ENCODE measurements around the gene SDK2. TPM values are rescaled to one million over a fixed set of nuclear protein-coding genes. Genes with fewer than 3 reads are reported as not detected.

Gene SDK2
- total RNA-seq, 1 experiment from 2014 or later = 0.67 TPM

GRCh38 chr17:73521376-73521775 lies 122.9 kb downstream of the SDK2 start:
- no peaks in the 10 kb centered on the region for H3K36me3 ChIP-seq (ENCODE audit: insufficient read depth, low read length, poor library complexity, severe bottlenecking)
- no peak overlapping the region for H3K4me3 ChIP-seq (ENCODE audit: low read depth, low read length, poor library complexity, severe bottlenecking)
- H3K4me1 ChIP-seq (ENCODE audit: insufficient read depth, low read length, poor library complexity, severe bottlenecking) = no peaks in the 10 kb centered on the region
- intact Hi-C loops (cut with micrococcal nuclease; ENCODE audit: unreplicated experiment) = no loop called here
- H3K27ac ChIP-seq (ENCODE audit: low read depth, low read length, poor library complexity, severe bottlenecking) = no peak overlapping the region
- no TSS peak for BruUV-seq (replicated peaks)
- ChIA-PET POLR2A (ENCODE audit: low non-redundant PET) (no interaction called here), CTCF (no interaction called here)
- DNase-seq (ENCODE audit: low spot score) = no peak
- no peaks in the 10 kb centered on the region for H3K27me3 ChIP-seq (replicated peaks; ENCODE audit: insufficient read depth, low read depth, low read length, poor library complexity)
- no peaks in the 10 kb centered on the region for H3K9me3 ChIP-seq (ENCODE audit: low read depth, low read length, poor library complexity, severe bottlenecking)
- no peak for TF ChIP-seq EZH2 (IDR thresholded peaks at IDR 0.05; ENCODE audit: borderline replicate concordance, low read depth, low read length, poor library complexity, severe bottlenecking)
- TF ChIP-seq CTCF (conservative IDR thresholded peaks at IDR 0.05; ENCODE audit: low read depth, low read length) = no peak

- BruUV-seq (replicated peaks) = no TSS peak
- POLR2A ChIA-PET (ENCODE audit: low non-redundant PET) = no interaction called here
- Histone ChIP-seq H3K27ac (ENCODE audit: low read depth, low read length, poor library complexity, severe bottlenecking) (no peak overlapping the region), H3K36me3 (ENCODE audit: insufficient read depth, low read length, poor library complexity, severe bottlenecking) (no peaks in the 10 kb centered on the region), H3K4me1 (ENCODE audit: insufficient read depth, low read length, poor library complexity, severe bottlenecking) (no peaks in the 10 kb centered on the region), H3K27me3 (replicated peaks; ENCODE audit: insufficient read depth, low read depth, low read length, poor library complexity) (no peaks in the 10 kb centered on the region), H3K4me3 (ENCODE audit: low read depth, low read length, poor library complexity, severe bottlenecking) (no peak overlapping the region), H3K9me3 (ENCODE audit: low read depth, low read length, poor library complexity, severe bottlenecking) (no peaks in the 10 kb centered on the region)
- no peak for DNase-seq (ENCODE audit: low spot score)
- intact Hi-C loops (cut with micrococcal nuclease; ENCODE audit: unreplicated experiment) = no loop called here
- CTCF ChIA-PET = no interaction called here
- TF ChIP-seq CTCF (conservative IDR thresholded peaks at IDR 0.05; ENCODE audit: low read depth, low read length) (no peak), EZH2 (IDR thresholded peaks at IDR 0.05; ENCODE audit: borderline replicate concordance, low read depth, low read length, poor library complexity, severe bottlenecking) (no peak)
Observed at GRCh38 chr17:73520369-73520761, 123.9 kb downstream of the SDK2 start.

- no peak overlapping the region for H3K27ac ChIP-seq (ENCODE audit: low read depth, low read length, poor library complexity, severe bottlenecking)
- no peaks in the 10 kb centered on the region for H3K36me3 ChIP-seq (ENCODE audit: insufficient read depth, low read length, poor library complexity, severe bottlenecking)
- TF ChIP-seq CTCF (conservative IDR thresholded peaks at IDR 0.05; ENCODE audit: low read depth, low read length) (no peak), EZH2 (IDR thresholded peaks at IDR 0.05; ENCODE audit: borderline replicate concordance, low read depth, low read length, poor library complexity, severe bottlenecking) (no peak)
- intact Hi-C loops (cut with micrococcal nuclease; ENCODE audit: unreplicated experiment) = no loop called here
- H3K4me1 ChIP-seq (ENCODE audit: insufficient read depth, low read length, poor library complexity, severe bottlenecking) = no peaks in the 10 kb centered on the region
- ChIA-PET POLR2A (ENCODE audit: low non-redundant PET) (no interaction called here), CTCF (no interaction called here)
- BruUV-seq (replicated peaks) = no TSS peak
- no peak for DNase-seq (ENCODE audit: low spot score)
- H3K4me3 ChIP-seq (ENCODE audit: low read depth, low read length, poor library complexity, severe bottlenecking) = no peak overlapping the region
- H3K9me3 ChIP-seq (ENCODE audit: low read depth, low read length, poor library complexity, severe bottlenecking) = no peaks in the 10 kb centered on the region
- H3K27me3 ChIP-seq (replicated peaks; ENCODE audit: insufficient read depth, low read depth, low read length, poor library complexity) = no peaks in the 10 kb centered on the region
Observed at GRCh38 chr17:73519714-73520368, 124.4 kb downstream of the SDK2 start.
